Peyer's patch (tissue), 4 donors: ENCODE measurements around the gene SCUBE1.

Source experiments
- CTCF ChIP-seq, 6 experiments: fragments of 450-650 bp in 4 of 6; fragments of 200-600 bp in 2 of 6; sonication (generic) in 1 of 6; IDR thresholded peaks; one replicate each; pipeline ENCODE4 v1.5.1; 2017 to 2019; ENCODE audit warnings: antibody characterized with exemption in 6 of 6, mild to moderate bottlenecking in 3 of 6, moderate library complexity in 1 of 6
- POLR2A ChIP-seq, 2 donors: fragments of 450-650 bp; IDR thresholded peaks; one replicate each; pipeline ENCODE4 v1.5.1; 2017; ENCODE audit warnings: antibody characterized with exemption in 2 of 2, mild to moderate bottlenecking in 2 of 2, moderate library complexity in 2 of 2

- no peak for TF ChIP-seq CTCF (IDR thresholded peaks at IDR 0.05)
- TF ChIP-seq POLR2A (IDR thresholded peaks at IDR 0.05), result no peak
Measured at GRCh38 chr22:43375951-43376455, 32.8 kb upstream of the SCUBE1 start.
